Measurements from ENCODE around the gene FREM3. TPM values are rescaled to one million over a fixed set of nuclear protein-coding genes. Genes with fewer than 3 reads are reported as not detected.

The FREM3 gene
- total RNA-seq, 4 donors from 2014 or later = not detected

- 83 to 88% methylated on average over 3 of the region's 3 CpGs for WGBS, 2 donors
- H3K4me3 ChIP-seq (ENCODE audit: low read depth, poor library complexity, severe bottlenecking) = no peak overlapping the region
- TF ChIP-seq POLR2A (IDR thresholded peaks at IDR 0.05) = no peak
- no peak for TF ChIP-seq CTCF (IDR thresholded peaks at IDR 0.05)
- no peak for DNase-seq (ENCODE audit: low spot score in 2 of 2)
- intact Hi-C loops (cut with DNase I; ENCODE audit: low total_unique reads) = no loop called here
Measured at GRCh38 chr4:143597276-143597675, 103.2 kb downstream of the FREM3 start.

GRCh38 chr4:143587703-143588102 lies 112.8 kb downstream of the FREM3 start:
- intact Hi-C loops (cut with DNase I; ENCODE audit: low total_unique reads) = no loop called here
- no peak for TF ChIP-seq CTCF (IDR thresholded peaks at IDR 0.05)
- TF ChIP-seq POLR2A (IDR thresholded peaks at IDR 0.05) = no peak
- H3K4me3 ChIP-seq (ENCODE audit: low read depth, poor library complexity, severe bottlenecking) = no peak overlapping the region
- DNase-seq (ENCODE audit: low spot score in 2 of 2) = no peak

DNA sequence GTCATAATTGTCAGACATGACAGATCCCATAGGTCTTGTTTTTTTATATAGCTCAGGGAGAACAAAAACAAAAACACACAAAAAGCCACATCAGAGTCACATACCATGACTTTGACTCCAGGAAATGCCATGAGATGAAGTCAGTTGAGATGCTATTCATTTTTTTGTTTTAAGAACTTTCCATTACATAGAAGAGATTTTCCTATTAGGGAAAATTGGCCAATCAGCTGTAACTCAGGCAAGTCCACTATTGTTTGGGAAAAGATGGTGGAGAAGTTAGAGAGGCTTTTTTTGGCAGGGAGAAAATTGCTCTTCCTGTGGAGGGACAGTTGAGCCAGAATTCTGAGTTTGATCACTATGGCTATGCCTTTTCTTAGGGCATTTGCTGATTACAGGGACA lies 114.4 kb downstream of the FREM3 start:
- H3K4me3 ChIP-seq (ENCODE audit: low read depth, poor library complexity, severe bottlenecking) = no peak overlapping the region
- TF ChIP-seq CTCF (IDR thresholded peaks at IDR 0.05) (no peak), POLR2A (IDR thresholded peaks at IDR 0.05) (no peak)
- DNase-seq (ENCODE audit: low spot score in 2 of 2) = no peak
- intact Hi-C loops (cut with DNase I; ENCODE audit: low total_unique reads) = no loop called here

GRCh38 chr4:143585548-143585947 lies 114.9 kb downstream of the FREM3 start:
- WGBS, 2 donors = 89 to 91% methylated on average over 6 of the region's 6 CpGs
- DNase-seq (ENCODE audit: low spot score in 2 of 2) = no peak
- no peak for TF ChIP-seq POLR2A (IDR thresholded peaks at IDR 0.05)
- TF ChIP-seq CTCF (IDR thresholded peaks at IDR 0.05) = no peak
- intact Hi-C loops (cut with DNase I; ENCODE audit: low total_unique reads) = no loop called here
- H3K4me3 ChIP-seq (ENCODE audit: low read depth, poor library complexity, severe bottlenecking) = no peak overlapping the region

DNA sequence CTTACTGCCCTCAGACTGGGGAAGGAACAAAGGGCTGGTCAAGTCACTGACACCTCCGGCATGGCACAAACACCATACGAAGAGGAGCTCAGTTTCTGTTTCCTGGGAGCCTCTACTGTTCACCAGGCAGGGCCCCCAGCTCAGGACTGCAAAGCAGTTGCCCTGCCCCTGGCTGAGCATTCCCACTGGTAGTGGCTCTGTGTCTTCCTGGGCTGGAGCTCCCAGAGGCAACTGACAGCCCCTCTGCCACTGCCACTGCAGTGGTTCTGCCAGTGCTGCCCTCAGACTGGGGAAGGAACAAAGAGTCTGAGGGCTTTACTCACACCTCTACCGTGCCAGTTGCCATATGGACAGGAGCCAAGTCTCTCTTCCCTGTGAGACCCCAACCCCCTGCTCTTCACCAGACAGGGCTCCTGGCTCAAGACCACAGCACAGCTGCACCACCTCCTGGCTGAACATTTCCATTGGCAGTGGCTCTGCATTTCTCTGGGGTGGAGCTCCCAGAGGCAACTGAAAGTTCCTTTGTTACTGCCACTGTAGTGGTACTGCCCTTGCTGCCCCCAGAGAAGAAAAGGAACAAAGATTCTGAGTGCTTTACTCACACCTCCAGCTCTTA lies 119.0 kb downstream of the FREM3 start:
- intact Hi-C loops (cut with DNase I; ENCODE audit: low total_unique reads) = no loop called here
- 60 to 85% methylated on average over 1 to 3 of the region's 3 CpGs for WGBS, 2 donors
- no peak for TF ChIP-seq CTCF (IDR thresholded peaks at IDR 0.05)
- TF ChIP-seq POLR2A (IDR thresholded peaks at IDR 0.05) = no peak
- H3K4me3 ChIP-seq (ENCODE audit: low read depth, poor library complexity, severe bottlenecking) = no peak overlapping the region
- no peak for DNase-seq (ENCODE audit: low spot score in 2 of 2)

DNA sequence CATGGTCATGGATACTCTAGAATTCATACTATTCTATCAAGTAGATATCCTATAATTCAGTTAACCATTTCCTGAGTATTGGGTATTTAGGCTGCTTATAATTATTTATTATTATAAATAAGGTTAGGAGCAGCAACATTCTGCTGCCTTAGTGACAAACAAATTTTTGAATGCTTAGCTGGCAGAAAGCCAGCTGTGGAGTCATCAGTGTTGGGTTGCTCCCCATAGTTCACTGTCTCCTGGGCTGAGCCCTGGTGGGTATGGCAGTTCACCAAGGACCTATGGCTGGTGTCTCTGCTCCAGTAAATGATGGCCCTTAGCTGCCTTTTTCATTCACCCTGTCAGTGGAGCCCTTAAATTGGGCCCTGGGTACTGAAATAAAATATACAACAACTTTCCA lies 125.1 kb downstream of the FREM3 start:
- no peak for DNase-seq (ENCODE audit: low spot score in 2 of 2)
- TF ChIP-seq POLR2A (IDR thresholded peaks at IDR 0.05) = no peak
- TF ChIP-seq CTCF (IDR thresholded peaks at IDR 0.05) = no peak
- H3K4me3 ChIP-seq (ENCODE audit: low read depth, poor library complexity, severe bottlenecking) = no peak overlapping the region
- intact Hi-C loops (cut with DNase I; ENCODE audit: low total_unique reads) = no loop called here

Data from lower leg skin (tissue), 4 donors.